ENCODE measurements around the gene SPATA31C2.
"Not testable (repeated sequence)": the region's sequence is repeated elsewhere in the genome, so short reads cannot be mapped to it uniquely, and the experiment has no call there.

The SPATA31C2 gene

DNA sequence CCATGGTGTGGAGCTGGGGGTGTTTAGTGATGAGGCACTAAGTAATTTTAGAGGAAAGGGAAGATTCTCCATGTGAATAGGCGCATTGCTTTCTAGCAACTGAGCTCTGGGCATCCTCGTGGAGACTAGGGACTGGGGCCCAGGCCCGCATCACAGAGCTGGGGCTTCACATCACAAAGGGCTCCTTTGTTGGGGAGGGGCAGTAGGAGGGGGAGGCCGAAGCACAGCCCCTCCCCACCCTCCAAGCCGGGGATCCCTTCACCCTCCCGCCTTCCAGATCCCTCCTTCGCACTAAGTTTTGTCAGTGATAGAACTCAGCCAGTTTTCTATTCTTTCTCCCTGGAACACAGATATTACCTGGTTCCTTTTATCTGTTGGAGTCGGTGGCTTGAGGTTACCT is at the start of gene SPATA31C2:
Gene SPATA31C2 (minus strand): TSS at position 101 of the 400 bp plus-strand sequence. CDS start 29 bp downstream, at position 72.
- not testable (repeated sequence) for DNase-seq (ENCODE audit: low spot score)

- no peak for DNase-seq (ENCODE audit: low spot score)
Measured at GRCh38 chr9:88187631-88188030, 49.4 kb upstream of the SPATA31C2 start.

- DNase-seq (ENCODE audit: low spot score): no peak
Measured at GRCh38 chr9:88186495-88187110, 48.3 kb upstream of the SPATA31C2 start.

GRCh38 chr9:88184976-88185375 is 46.7 kb upstream of the SPATA31C2 start:
- DNase-seq (ENCODE audit: low spot score): no peak

DNA sequence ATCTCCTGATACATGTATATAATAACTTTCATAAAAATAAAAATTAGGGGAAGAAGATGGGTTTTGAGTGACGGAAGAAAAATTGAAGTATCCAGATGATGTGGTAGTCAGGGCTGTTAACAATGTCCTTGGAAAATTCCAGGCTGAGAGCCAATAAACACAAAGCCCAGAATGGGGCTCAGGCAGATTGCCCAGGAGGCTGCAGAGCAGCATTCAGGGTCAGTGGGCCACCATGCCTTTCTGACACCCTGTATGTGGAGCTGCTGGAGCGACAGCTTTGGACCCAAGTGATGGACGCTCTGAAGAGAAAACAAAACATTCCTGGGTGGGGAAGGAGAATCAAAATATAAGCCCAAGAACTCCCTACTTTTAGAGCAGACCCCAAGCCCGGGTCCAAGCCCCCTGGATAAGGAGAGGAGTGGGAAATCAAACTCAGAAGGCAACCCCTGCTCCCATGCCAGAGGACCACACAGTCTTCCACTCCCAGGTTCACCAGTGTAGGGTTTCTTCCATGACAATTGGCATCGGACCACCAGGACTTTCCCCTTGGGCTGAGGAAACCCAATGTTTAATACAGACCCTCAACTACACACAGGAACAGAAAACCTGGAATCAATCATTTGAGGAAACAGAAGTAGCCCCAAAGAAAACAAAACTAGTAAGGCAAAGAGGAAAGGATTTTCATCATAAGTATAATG is 45.7 kb upstream of the SPATA31C2 start:
- peak; percentile 1 for DNase-seq (ENCODE audit: low spot score)

DNA sequence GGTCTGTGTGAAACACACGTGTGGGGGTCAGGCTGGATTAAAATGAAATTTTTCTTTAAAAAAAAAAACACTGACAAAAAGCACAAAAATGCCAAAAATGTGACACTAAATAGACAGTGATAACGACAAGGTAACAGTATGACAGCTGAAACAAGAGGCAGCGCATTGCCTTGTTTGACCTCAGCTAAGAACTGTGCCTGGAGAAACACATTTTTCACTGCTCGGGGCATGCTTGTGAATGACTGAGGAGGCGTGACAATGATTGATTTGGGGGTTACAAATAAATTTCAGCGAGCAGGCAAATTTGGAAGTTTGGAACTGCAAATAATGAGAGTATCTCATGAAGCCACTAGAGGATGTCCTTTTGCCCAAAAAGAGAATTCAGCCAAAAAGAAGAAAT is 44.2 kb upstream of the SPATA31C2 start:
- DNase-seq (ENCODE audit: low spot score): no peak

DNA sequence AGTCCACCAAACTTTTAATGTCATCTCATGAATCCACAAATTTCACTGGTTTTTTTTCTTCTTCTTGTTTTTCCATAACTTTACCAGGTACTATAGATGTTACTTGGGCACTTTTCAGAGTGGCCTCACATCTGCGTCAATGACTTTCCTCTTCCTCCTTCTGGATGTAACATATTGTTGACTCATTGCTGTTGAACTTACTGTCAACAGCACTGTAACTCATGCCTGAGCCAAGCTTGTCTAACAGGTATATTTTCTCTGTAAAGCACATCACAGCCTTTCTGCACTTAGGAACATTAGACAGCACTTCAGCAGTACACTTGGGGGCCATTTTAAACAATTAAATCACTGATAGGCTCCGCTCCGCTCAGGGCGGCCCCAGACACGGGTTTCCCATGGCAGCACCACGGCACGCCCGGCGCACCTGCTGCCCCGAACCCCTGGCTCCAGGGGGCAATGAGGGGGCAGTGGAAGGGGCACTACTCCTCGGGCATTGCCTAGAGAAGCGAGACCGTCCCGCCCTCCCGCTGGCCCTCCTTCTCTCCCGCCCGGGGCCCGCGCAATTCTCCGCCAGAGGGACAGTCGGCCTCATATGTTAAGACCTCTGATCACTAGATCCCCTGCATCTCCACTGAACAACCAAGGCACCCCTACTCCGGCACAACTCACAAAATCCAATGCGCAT is 41.9 kb upstream of the SPATA31C2 start:
- no peak for DNase-seq (ENCODE audit: low spot score)

DNA sequence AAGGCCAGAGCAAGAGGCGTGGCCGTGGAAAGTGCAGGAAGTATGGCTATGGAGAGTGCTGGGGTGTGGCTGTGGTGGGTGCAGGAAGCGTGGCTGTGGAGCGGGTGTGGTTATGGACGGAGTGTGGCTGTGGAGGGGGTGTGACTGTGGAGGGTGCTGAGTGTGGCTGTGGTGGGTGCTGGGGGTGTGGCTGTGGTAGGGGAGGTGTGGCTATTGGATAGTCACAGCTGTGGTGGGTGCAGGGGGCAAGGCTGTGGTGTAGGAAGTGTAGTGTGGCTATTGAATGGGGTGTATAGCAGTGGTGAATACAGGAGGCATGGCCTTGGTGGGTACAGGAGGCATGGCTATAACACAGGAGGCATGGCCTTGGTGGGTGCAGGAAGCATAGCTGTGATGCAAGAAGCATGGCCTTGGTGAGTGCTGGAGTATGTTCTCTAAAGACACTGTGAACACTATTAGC is 40.8 kb upstream of the SPATA31C2 start:
- no peak for DNase-seq (ENCODE audit: low spot score)

GRCh38 chr9:88178641-88179040 is 40.4 kb upstream of the SPATA31C2 start:
- DNase-seq (ENCODE audit: low spot score): no peak

GRCh38 chr9:88177371-88177770 is 39.1 kb upstream of the SPATA31C2 start:
- DNase-seq (ENCODE audit: low spot score): no peak

DNA sequence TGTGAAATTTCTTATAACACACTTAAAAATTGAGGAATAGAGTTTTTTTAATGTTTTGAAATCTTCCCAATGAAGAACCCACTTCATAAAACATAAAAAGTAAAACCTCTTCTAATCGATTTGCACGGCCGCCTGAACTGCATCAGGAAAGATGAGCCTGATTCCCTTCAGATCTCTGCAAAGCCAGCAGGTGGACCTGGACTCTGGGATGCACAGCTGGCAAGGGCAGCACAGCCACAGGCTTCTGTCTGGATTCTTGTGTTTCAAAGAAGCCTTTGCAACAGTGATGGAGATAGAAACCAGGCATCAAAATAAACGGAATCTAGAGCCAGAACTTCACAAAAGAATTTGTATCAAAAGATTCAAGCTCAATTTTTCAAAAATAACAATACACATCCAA is 36.0 kb upstream of the SPATA31C2 start:
- DNase-seq (ENCODE audit: low spot score): no peak

DNA sequence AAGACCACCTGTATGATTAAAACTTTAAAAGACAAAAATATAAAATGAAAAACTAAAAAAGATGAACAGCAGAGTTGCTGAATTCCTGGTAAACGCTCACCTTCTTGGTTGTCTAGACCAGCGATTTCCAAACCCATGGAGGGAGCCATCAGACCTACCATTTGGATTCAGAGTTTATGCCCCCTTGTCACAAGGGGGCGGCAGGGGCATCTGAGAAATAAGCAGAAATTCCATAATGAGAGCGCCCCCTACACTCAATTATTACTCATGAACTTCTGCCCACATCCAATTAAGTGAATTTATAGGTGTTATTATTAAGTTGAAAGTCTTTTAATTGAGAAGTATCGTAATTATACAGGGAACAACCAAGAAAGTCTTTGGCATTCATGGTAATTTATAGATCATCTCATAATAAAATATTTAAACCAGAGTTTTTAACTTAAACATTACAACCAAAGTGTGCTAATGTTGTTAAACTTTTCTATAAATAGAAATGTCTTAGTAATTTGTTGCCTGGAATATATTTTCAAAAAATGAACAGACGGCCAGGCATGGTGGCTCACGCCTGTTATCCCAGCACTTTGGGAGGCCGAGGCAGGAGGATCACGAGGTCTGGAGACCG is 35.2 kb upstream of the SPATA31C2 start:
- peak; percentile 61 for DNase-seq (ENCODE audit: low spot score)

DNA sequence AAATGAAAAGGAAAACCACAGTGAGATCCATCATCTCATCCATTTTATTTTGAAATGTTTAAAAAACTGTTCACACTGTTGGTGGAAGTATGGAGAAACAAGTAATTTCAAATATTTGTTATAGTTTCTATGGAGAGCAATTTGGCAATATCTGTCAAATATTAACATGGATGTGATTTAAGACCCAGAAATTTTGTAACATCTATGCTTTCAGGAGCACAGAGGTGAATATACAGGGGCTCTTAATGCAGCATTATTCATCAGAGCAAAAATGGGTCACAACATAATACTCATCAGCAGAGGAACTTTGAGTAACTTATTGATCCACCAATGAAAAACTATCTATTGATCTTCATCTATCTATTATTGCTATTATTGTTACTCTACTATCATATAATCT is 31.4 kb upstream of the SPATA31C2 start:
- no peak for DNase-seq (ENCODE audit: low spot score)

- no peak for DNase-seq (ENCODE audit: low spot score)
Measured at GRCh38 chr9:88168564-88168963, 30.3 kb upstream of the SPATA31C2 start.

DNA sequence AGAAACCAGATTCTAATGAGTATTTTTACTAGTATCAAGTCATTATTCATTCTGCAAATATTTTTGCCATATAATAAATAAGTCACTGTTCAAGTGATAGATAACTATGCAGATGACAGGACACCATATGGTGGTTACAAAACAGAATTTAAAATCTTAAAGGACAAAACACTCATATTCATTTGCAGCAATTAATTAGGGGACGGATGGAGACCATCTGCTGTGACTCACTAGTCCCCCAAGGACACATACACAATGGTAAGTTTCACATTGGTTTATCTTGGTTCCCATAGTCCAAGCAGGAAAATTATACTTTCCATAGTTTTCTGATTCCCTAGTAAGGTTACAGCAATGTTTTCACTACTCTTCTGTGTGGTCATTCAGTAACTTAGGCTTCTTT is 28.4 kb upstream of the SPATA31C2 start:
- no peak for DNase-seq (ENCODE audit: low spot score)

DNA sequence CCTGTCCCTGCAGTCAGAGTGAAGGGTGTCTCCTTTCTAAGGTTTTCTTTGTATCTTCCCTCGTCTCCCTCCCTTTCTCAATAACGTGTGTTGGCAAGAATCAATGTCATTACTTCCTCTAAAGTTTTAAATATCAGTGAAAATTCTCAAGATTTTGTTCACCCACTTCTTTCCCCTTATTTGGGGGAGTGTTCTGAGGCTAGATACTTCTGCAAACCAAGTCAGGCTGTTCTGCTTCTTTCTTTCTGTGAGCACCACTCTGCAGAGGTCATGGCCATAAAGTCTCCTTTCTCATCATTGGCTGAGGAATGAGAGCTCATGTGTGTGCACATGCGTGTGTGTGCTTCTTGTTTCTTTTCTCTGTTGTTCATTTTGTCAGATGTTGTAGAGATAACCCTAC is 26.6 kb upstream of the SPATA31C2 start:
- DNase-seq (ENCODE audit: low spot score): no peak

DNA sequence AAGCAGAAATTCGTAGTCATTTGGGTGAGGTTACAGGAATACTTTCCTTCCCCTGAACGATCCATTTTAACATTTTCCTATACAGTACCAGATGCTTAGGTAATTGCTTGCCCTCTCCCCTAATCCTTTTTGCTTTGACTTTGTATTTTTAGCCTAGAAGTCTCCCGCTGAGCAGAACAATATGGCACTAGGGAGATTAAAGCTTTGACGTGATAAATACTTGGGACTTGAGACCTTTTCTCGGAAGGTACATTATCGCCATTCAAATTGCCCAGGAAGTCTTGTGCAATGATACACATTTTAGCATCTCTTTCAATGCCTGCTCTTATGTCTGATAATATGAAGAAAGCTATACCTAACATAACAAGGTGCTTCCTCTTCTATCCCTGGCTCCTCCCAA is 22.9 kb upstream of the SPATA31C2 start:
- no peak for DNase-seq (ENCODE audit: low spot score)

GRCh38 chr9:88143957-88144625 is 5.8 kb upstream of the SPATA31C2 start:
- no peak for DNase-seq (ENCODE audit: low spot score)

DNA sequence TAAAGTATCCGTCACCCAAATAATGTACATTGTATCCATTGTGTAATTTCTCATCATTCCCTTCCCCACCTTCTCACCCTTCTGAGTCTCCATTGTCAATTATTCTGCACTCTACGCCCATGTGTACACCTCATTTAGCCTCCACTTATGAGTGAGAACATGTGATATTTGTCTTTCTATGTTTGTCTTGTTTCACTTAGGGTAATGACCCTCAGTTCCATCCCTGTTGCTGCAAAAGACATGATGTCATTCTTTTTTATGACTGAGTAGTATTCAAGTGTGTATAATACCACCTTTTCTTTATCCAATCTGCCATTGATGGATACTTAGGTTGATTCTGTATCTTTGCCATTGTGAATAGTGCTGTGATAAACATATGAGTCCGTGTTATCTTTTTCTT is 4.9 kb upstream of the SPATA31C2 start:
- no peak for DNase-seq (ENCODE audit: low spot score)

- not testable (repeated sequence) for DNase-seq (ENCODE audit: low spot score)
Measured at GRCh38 chr9:88133552-88133951, 4.7 kb downstream of the SPATA31C2 start.

GRCh38 chr9:88129556-88129955 is 8.7 kb downstream of the SPATA31C2 start:
- not testable (repeated sequence) for DNase-seq (ENCODE audit: low spot score)

DNA sequence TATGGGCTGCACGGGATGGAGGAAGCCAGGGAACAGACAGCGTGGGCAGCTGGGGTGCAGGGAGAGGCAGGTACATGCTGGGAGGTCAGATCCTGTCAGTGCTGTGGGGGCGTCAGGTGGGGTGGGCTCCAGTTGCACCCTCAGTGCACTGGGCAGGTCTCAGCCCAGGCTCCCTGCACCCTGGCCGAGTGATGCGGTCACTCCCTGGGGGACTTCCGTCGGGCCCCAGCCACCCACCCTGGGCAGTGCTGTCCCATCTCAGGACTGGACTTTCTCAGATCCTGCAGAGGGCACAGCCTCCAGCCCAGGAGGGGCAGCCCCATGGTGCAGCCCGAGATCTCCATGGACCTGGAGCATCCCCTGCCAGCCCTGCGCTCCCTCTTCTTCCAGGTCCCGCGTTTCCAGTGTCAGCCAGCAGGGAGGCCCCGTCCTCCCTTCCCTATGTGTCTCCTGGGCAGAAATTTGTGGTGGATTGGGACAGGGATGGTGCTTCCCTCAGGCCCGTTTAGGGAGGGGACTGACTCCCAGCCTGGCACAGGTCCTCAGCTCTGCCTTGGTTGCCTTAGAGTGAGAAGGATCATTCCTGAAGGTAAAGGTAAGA is 10.5 kb downstream of the SPATA31C2 start:
- DNase-seq (ENCODE audit: low spot score): not testable (repeated sequence)

All from cerebellar cortex (tissue), 1 donor.